GM21825 (cell line): ENCODE measurements around the gene NOD2.
A peak's percentile ranks its signal among the peaks of the same experiment; 100 is the strongest.

Experiments used
- ATAC-seq: cut with Tn5 transposase; IDR thresholded peaks from one replicate; pipeline ENCODE4 v1.9.1; 2021; ENCODE audit warnings: mild to moderate bottlenecking, moderate library complexity; ENCODE audit not compliant: unreplicated experiment

Gene NOD2

DNA sequence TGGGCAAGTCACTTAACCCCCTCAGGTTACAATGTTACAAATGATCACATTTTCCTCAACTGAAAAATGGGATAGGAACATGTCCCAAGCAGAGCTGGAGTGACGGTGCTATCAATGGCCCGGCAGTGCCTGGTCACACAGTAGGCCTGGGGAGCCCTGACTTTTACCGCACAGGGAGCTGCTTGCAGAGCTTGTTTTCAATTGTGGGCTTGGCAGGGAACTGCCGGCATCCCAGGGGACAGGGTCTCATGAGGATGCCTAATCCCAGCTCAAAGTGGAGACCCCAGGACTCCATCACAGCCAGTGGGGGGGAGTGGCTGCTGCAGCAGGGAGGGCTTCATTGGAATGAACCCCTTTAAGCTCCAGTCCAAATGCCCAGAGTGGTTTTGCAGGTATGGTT lies 23.7 kb upstream of the NOD2 start:
- no peak for ATAC-seq

DNA sequence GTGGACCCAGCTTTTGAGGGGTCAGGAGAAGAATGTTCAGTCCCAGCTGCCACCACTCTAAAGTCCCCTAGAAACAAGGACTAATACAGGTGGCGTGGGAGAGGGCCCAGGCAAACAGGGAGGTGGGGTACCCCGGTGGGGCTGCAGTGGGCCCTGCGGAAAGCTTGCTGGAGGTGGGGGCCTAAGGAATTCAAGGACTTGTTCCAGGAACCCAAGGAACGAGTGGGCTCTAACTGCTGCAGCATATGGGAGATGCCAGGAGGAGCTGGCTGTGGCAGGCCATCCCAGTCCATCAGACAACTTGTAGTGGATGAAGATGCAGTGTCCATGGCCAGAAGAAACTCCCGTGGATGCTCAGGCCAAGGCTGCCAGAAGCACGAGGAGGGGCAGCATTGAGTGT lies 22.9 kb upstream of the NOD2 start:
- ATAC-seq: no peak

DNA sequence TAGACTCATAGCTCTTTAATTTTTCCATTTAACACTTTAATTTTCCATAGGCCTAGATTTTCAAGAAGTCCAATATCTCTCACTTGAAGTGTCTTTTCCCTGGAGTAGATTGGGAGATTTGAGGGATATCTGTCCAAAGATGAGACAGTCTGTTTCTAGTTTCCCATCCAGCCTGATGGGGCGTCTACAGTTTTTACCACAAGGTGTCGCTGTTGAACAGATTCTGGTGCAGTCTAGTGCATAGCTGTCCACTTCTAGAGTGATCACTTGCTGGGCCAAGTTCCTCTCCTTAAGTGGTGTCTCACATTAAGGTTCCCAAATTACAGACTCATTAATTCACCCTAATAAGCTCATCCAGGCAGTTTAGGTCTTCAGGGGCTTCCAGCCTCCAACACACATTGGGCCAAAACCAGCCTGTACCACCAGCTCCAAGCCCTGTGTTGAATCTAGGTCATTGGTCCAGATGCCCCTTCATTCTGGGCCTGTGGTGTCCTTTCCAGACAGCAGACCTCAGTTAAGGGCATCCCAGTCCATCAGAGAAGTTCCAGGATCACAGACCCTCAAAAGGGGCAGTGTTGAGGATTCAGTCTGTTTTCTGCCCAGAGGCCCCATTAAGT lies 21.7 kb upstream of the NOD2 start:
- ATAC-seq: no peak

DNA sequence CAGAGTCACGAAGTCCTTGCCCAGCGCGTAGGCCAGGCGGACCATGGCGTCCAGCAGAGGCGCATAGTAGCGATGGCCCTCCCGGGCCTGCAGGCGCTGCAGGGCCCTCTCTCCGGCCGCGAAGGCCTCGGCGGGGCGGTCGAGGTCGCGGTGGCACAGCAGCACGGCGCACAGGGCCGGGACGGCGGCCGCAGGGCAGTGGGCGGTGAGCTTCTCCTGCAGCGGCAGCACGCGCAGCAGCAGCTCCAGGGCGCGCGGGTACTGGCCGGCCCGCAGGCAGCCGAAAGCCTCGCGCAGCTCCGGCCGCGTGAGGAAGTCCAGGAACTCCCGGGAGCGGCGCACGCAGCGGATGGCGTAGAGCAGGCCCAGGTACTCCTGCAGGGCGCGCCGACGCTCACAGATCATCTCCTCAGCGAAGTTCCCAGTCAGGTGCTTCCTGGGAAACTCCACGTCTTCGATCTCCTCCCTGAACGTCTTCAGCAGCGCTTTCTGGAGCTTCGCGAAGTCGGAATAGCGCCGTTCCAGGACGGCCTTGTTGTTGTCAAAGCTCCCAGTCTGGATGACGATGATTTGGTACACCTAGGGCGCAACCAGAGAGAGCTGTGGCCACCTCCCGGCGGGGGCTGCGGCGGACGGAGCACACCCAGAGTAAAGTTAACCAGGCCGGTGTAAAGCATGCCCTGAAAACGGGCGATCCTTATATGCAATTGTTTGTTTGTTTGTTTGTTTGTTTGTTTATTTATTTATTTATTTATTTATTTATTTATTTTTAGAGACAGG lies 19.7 kb upstream of the NOD2 start:
- ATAC-seq: no peak

DNA sequence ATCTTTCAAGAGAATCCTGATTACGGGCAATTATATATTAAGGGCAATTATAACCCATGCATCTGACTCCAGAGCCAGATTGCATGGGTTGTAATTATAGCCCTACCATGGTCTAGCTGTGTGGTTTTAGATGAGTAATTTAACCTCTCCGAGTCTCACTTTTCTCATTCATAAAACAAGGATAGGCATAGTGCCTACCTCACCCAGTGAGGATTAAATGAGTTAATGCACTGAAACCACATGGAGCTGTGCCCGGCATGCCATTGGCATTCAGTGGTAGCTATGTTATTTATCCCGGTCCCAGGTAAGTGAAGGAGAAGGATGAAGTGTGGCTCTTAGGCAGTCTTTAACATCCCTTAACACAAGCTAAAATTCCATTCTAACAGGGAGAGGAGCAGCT lies 18.6 kb upstream of the NOD2 start:
- no peak for ATAC-seq

DNA sequence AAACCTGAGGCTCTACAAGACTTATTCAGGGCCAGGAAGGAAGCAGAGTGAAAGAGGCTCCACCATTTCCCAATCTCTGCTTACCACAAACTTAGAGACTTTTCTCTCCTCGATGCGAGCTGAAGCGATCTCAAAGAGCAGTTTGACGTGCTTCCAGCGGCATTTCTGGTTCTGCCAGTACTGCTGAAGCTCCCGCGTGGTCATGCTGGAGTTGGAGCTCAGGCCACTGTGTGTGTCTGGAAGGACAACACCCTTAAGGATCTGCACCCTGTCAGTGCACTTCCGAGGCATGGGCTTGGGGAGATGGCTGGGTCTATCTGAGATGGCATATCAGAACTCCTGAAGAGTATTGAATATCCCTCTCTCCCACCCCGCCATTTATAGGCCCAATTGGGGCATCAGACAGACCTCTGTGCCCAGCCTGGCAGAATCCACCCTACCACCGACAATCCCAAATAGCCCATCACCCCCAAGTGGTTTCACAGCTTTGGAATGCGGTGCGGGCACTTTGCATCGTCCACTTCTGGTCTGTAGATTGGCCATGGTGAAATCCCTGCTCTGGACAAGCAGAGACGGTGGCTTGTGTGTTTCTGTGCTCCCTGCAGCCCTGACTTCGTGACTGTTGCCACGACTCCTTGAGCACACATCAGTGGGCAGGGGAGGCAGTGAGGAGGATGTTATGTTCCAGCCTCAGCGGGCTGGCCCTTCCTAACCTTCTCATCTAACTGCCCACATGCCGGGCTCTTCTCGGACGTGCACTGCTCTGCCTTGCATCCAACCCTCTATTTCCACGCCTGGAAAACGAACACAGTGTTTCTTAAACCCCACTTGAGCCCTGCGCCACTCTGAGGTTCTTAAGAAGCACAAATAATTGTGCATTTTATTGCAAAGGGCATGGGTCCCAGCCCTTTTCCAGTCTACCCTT lies 17.5 kb upstream of the NOD2 start:
- ATAC-seq: no peak

DNA sequence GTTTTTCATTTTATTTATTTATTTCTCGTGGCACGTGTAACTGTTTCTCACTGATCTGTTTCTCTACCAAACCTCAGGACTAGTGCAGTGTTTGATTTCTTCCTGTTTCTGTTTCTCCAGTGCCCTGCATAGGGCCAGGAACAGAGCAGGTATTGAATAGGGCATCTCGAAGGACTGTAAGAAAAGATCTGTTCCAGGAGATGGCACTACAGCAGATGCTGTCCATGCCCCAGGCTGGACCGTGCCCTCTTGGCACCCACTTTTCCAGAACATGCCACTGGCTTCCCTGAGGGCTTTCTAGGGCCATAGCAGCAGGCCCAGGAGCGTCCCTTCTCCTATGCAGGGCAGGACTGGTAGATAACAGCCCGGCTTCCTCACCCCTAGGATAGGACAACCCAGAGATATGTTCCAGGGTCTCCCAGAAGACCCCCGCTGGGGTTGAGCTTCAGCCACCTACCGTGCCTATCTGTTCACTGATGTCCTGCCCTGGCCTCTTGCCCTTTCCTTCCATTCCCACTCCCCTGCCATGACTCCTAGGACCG lies 16.7 kb upstream of the NOD2 start:
- no peak for ATAC-seq

DNA sequence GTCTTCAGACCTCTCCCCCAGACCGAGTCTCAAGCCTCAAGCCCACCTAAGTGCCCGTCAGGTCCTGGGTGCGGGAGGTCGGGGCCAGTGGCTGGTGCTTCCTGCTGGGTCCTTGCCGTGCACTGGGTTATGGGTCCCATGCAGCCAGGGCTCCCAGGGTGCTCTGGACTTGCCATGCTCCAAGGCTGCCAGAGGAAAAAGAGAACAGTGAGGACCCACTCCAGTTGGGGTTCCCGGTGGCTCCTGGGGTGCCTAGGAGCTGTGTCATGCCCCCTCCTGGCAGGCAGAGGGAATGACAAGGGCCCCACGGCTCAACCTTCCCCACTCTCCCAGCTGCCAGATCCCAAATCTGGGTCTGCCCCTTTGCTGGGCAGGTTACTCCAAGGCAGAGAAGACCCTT lies 16.1 kb upstream of the NOD2 start:
- no peak for ATAC-seq

DNA sequence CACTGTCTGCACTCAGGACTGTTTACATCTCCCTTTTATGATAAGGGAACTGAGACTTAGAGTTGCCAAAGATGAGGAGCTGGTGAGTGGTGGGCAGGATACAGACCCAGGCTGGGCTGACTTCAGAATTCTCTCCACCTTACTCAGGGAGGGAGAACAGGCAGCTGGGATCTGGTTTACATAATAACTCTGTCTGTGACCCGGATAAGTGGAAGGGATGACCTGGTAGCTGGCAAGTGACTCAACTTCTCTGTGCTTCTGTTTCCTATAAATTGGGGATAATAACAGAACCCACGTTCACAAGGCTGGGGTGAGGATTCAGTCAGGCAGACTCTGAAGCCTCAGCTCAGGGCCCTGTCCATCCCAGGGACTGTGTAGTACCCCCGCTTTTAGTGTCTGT lies 14.9 kb upstream of the NOD2 start:
- ATAC-seq: no peak

DNA sequence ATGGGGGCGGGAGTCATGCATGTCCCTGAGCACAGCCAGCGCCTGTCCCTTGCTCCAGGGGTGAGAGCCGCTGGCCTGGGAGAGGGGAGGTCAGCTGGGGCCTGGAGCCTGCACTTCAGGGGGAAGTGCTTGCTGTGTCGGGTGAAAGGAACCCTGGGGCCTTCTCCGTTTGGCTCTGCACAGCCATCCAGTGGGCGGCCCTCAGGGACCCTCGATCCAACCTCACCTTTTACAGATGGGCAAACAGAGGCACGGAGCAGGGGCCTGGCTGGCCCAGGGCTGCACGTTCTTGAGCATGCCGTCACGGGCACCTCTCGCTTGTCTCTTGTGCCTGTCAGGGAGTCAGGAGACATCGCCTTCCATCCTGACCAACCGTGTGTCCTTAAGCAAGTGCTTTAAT lies 14.1 kb upstream of the NOD2 start:
- ATAC-seq: no peak

DNA sequence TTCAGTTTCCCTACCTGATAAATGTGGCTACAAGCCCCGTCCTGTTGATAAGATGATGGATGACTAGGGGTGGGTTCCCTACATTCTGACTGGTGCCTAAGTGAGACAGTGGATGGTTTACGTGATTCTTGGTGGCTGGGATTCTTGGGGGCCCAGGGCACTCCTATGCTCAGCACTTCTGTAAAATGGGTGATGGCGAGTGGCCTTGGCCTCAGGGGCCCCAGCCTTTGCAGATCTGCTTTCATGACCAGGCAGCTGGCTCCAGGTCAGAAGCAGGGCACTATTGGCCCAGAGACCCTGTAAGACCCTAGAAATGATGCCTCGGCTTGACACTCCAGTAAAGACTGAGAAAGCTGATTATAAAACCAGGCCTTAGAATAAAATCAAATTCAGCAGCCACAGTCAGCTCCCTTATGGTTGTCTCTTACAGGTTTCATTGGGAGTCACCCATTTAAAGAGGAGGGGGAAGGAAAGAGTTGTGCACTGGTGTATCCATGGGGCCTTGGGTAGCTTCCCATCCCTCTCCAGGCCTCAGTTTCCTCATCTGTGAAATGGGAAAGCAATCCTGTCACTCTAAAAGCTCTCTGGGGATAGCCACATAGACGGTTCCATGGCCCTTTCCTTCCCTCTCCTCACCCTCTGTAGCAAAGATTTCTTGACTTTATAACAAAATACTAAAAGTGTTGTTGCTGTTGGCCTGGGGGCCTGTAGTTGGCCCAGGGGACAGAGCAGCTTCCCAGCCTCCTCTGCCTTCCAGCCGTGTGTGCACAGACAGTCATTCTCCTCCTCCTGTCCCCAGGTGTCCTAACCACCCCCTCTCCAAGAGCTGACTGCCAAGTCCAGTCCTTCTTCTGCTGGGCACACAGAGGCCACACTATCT lies 13.5 kb upstream of the NOD2 start:
- no peak for ATAC-seq

DNA sequence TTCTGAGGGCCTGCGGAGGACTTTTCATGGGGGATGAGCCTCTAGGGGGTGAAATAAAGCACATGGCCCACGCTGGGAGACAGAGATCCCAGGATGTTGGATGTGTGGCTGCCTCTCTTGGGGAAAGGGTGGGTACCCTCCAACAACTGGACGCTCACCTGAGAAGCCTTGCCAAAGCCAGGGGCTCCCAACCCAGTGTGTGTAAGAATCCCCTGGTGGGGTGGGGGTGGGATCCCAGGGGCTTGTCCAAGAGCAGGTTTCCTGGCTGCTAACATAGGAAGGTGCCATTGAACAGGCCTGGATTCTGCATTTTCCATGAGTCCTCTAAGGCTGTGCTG lies 12.9 kb upstream of the NOD2 start:
- no peak for ATAC-seq

DNA sequence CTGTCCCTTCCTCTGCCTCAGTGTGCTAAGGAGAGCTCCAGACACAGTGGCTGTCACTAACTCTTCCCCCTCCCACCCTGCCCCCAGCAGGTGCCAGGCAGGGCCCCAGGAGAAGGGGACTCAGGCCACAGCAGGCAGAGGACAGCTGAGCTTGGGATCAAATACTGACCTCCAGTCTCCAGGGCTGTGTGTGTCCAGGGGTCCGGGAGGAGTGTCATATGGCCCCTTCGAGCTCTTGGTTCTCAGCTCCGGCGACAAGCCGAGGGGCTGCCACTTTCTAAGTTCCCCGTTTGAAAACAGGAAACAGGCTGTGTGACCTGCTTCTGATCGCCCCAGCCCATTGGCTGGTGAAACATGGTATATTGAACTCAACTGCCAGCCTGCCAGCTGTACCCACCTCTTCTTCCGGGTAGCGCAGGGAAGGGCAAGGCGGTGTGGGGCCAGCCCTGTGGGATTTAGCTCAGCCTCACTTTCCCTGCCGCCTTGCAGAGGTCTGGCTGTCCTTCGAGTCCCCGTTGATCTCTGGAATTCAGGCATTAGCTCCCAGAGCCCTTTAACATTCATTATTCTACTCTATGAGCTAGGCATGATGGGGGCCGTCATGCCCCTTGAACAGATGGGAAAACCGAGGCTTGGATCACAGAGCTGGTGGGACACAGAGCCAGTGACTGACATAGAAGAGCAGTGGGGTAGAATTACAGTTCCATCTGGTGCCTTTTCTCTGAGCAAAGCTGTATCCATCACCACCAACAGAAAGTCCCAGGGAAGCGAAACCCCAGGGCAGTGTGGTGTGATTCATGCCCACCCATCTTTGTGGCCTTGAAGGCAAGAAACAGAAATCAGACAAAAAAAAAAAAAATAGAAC lies 12.2 kb upstream of the NOD2 start, which contains the start of gene SNX20:
TSS of gene SNX20 (minus strand) at position 292 of the 865 bp plus-strand sequence. CDS start 3,786 bp downstream, outside the sequence.
- ATAC-seq: peak; percentile 47

DNA sequence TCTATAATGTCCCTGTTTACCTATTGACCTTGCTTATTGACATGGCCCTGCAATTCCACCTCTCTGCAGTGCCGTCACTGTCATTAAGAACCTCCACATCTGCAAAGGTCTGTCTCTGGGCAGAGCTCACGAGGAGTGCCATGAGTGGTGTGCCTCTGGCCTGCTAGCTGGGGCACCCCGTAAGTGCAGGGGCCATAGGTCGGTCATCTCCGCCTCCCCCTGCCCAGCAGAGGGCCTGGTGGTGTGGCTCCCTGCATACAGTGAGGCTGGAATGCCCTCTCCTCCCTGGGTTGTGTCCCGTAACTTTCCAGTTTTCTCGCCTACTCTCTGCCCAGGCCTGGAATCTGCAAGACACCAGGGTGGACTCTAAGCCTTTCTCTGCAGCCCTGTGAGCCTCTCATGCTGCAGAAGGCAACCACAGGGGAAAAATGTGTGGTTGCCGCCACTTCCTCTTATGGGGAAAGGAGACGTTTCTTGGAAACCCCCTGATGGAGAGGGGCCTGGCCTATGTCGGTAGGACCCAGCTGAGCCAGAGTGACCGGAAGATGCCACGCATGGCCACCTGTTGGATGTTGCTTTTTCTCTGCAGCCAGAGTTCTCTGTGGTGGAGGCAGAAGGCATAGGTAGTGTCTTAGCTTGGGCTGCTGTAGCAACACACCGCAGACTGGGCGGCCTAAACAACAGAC lies 9.6 kb upstream of the NOD2 start:
- peak; percentile 71 for ATAC-seq

DNA sequence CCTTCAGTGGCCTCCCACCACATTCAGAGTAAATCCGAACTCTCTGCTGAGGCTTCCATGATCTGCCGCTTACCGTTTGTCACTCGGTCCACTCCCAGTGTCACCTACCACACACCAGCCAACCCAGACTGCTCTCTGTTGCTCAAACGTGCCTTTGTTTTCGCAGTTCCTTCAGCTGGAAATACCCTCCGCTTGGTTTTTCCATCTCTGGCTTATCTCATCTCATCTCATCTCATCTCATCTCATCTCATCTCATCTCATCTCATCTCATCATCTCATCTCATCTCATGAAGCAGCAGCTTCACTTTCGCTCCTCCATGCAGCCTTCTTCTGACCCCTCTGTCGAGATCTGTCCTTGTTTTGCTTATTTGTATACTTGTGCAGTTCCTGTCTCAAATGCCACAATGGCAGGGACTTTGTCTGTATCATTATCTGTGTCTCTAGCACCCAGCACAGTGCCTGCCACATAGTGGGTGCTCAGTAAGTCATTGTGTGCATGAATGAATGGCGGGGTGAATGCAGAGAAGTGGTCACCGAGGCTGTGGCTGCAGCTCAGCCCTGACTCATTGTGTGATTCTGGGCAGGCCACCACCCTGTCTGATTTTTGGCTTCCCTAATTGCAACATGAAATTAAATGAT lies 8.5 kb upstream of the NOD2 start:
- no peak for ATAC-seq

DNA sequence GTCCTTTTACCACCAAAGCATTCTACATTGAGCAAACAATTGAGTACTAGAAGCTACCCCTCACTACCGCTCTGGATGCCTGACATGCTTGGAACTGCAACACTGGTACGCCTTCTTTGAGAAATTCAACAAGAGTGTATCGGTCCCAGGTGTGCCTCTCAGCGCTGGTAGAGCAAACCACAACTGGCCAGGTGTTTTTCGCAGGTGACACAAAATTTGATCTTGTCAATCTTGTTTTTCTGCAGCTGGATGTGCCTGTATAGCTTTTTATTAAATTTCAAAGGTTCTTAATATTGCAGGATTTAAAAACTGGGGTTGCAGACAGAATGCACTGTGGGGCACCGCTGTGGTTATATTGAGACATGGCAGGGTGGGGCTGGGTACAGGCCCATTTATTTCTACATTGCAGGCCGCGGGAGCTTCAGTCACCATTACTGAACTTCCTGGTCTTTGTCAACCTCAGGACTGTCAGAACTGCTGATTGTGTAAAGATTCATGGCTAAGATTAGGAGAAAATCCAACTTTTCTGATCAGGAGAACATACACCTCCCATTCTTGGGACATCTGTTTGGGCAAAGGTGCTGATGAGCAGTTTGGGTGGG lies 7.8 kb upstream of the NOD2 start:
- no peak for ATAC-seq

DNA sequence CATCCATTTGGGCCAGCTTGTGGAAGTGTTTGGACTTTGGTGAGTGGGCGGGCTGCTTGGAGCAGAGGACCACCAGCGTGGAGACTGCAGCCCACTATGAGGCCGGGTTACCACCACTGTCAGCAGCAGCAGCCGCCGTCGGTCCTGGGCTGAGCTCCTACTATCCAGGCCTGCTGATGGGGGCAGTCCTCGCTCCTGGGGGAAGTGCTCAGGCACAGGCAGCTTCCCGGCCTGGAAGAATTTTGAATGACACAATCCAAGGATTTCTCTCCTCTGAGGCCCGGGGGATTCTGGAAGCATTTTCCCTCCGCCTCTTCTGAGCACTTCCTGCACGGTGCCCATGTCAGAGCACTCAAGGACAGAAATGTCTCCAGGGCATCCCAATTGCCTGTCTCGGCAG lies 5.3 kb upstream of the NOD2 start:
- ATAC-seq: no peak

DNA sequence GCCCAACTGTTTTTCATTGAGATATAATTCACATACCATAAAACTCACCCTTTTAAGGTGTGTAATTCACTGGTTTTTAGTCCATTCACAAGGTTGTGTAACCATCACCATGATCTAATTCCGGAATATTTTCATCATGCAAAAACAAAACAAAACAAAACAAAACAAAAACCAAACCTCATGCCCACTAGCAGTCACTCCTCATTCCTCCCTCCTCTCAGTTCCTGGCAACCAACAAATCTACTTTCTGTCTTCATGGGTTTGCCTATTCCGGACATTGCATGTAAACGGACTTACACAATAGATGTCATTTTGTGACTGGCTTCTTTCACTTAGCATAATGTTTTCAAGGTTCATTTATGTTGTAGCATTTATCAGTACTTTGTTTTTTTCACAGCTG lies 4.5 kb upstream of the NOD2 start:
- ATAC-seq: no peak
